OCI-LY7 (cell line): Measurements from ENCODE around the gene AGK. TPM values are rescaled to one million over a fixed set of nuclear protein-coding genes. Genes with fewer than 3 reads are reported as not detected.
"Not testable (repeated sequence)": the region's sequence is repeated elsewhere in the genome, so short reads cannot be mapped to it uniquely, and the experiment has no call there.

Source experiments
- BruUV-seq: library from RNA; stranded (reverse); fragments of 400-500 nt; replicated peaks from 2 replicates; lab custom pipeline; 2021; lab: Mats Ljungman, UMichigan
- CTCF ChIA-PET: fragments of 300-600 bp; sonication (Branson Sonifier 250); formaldehyde crosslinking; loops from one replicate; lab custom pipeline; 2022; ENCODE audit warnings: antibody characterized with exemption; ENCODE audit not compliant: unreplicated experiment; lab: Charles Lee
- POLR2A ChIA-PET: fragments of 300-600 bp; sonication (Branson Sonifier 250); formaldehyde crosslinking; loops from one replicate; lab custom pipeline; 2022; ENCODE audit warnings: antibody characterized with exemption; lab: Charles Lee
- DNase-seq: peaks from one replicate; pipeline ENCODE4 v3.0.0-alpha.2; 2015; ENCODE audit warnings: low spot score
- H2AFZ ChIP-seq: fragments of 200-600 bp; sonication (generic), shearing (Covaris generic); 2 replicates; pipeline ENCODE4 v1.6.1; 2014; ENCODE audit warnings: mild to moderate bottlenecking, antibody characterized with exemption, low read length, moderate library complexity
- H3K27ac ChIP-seq: fragments of 200-600 bp; sonication (generic); 2 replicates; pipeline ENCODE4 v1.5.1; 2014; ENCODE audit warnings: mixed run types, low read depth, mild to moderate bottlenecking, moderate library complexity, low read length, inconsistent platforms; ENCODE audit not compliant: poor library complexity, severe bottlenecking
- H3K36me3 ChIP-seq: fragments of 200-600 bp; sonication (generic); 2 replicates; pipeline ENCODE4 v1.6.1; 2014; ENCODE audit warnings: mild to moderate bottlenecking, antibody characterized with exemption, low read length, moderate library complexity, mixed read lengths; ENCODE audit not compliant: insufficient read depth
- H3K4me1 ChIP-seq: fragments of 200-600 bp; sonication (generic); 2 replicates; pipeline ENCODE4 v1.5.1; 2014; ENCODE audit warnings: mild to moderate bottlenecking, low read length; ENCODE audit not compliant: insufficient read depth, poor library complexity, severe bottlenecking
- H3K4me2 ChIP-seq: fragments of 200-600 bp; sonication (generic); 2 replicates; pipeline ENCODE4 v1.6.1; 2014; ENCODE audit warnings: mild to moderate bottlenecking, low read length
- H3K4me3 ChIP-seq: fragments of 200-600 bp; sonication (generic); 2 replicates; pipeline ENCODE4 v1.5.1; 2014; ENCODE audit warnings: mild to moderate bottlenecking, low read depth, low read length; ENCODE audit not compliant: poor library complexity, severe bottlenecking
- H3K79me2 ChIP-seq: fragments of 200-600 bp; sonication (generic); 2 replicates; pipeline ENCODE4 v1.6.1; 2016; ENCODE audit warnings: low read depth, mild to moderate bottlenecking, low read length, moderate library complexity, mixed read lengths; ENCODE audit not compliant: insufficient read depth
- H3K9me2 ChIP-seq: fragments of 200-600 bp; sonication (generic); 2 replicates; pipeline ENCODE4 v1.6.1; 2016; ENCODE audit warnings: mild to moderate bottlenecking, low read length, mixed read lengths; ENCODE audit not compliant: insufficient read depth
- H3K9me3 ChIP-seq: fragments of 200-600 bp; sonication (generic); 2 replicates; pipeline ENCODE4 v1.6.1; 2014; ENCODE audit warnings: mild to moderate bottlenecking, mixed run types, low read length, mixed read lengths
- H4K20me1 ChIP-seq: fragments of 200-600 bp; sonication (generic); 2 replicates; pipeline ENCODE4 v1.6.1; 2014; ENCODE audit warnings: mild to moderate bottlenecking, antibody characterized with exemption, low read length, moderate library complexity, mixed read lengths; ENCODE audit not compliant: insufficient read depth
- CTCF ChIP-seq: fragments of 200-600 bp; sonication (generic); conservative IDR thresholded peaks from 2 replicates; pipeline ENCODE4 v1.5.1; 2014; ENCODE audit warnings: mild to moderate bottlenecking, antibody characterized with exemption, low read length, moderate library complexity, mixed read lengths
- EZH2phosphoT487 ChIP-seq: fragments of 200-600 bp; sonication (generic); IDR thresholded peaks from 2 replicates; pipeline ENCODE4 v1.6.1; 2018; ENCODE audit warnings: low read depth, borderline replicate concordance, mild to moderate bottlenecking, mixed run types, antibody characterized with exemption, low read length, moderate library complexity, mixed read lengths
- intact Hi-C: fragments of 100-400 bp; cut with micrococcal nuclease; formaldehyde crosslinking; loops from one replicate; pipeline ENCODE4 v1.10.0; 2022; ENCODE audit not compliant: unreplicated experiment
- total RNA-seq, 2 experiments: library from RNA; depleted of rRNA in 1 of 2; stranded (reverse); fragments of >200 nt in 1 of 2; shearing (Covaris generic) in 1 of 2; gene quantifications; 2 replicates each; pipeline ENCODE4 v1.2.3, GENCODE V29; 2014 to 2022

Gene AGK
- total RNA-seq, 2 experiments from 2014 or later: 31.2 to 33.6 TPM

- no peak overlapping the region for H3K4me3 ChIP-seq
- no TSS peak for BruUV-seq
- H3K27ac ChIP-seq: no peak overlapping the region
- no peaks in the 10 kb centered on the region for H4K20me1 ChIP-seq
- no peaks in the 10 kb centered on the region for H3K9me3 ChIP-seq
- no peak overlapping the region for H2AFZ ChIP-seq
- no peaks in the 10 kb centered on the region for H3K36me3 ChIP-seq
- TF ChIP-seq EZH2phosphoT487 (no peak), CTCF (no peak)
- POLR2A ChIA-PET: no interaction called here
- H3K79me2 ChIP-seq: no peaks in the 10 kb centered on the region
- CTCF ChIA-PET: no interaction called here
- H3K4me1 ChIP-seq: no peaks in the 10 kb centered on the region
- intact Hi-C loops: no loop called here
- no peak overlapping the region for H3K4me2 ChIP-seq
- H3K9me2 ChIP-seq: no peaks in the 10 kb centered on the region
- no peak for DNase-seq
Observed at GRCh38 chr7:141686074-141686473, 134.9 kb downstream of the AGK start.

GRCh38 chr7:141686670-141687069, 135.5 kb downstream of the AGK start:
- no peaks in the 10 kb centered on the region for H3K9me3 ChIP-seq
- no peak overlapping the region for H3K4me3 ChIP-seq
- CTCF ChIA-PET: no interaction called here
- no peak overlapping the region for H2AFZ ChIP-seq
- no peaks in the 10 kb centered on the region for H3K9me2 ChIP-seq
- H3K4me2 ChIP-seq: no peak overlapping the region
- POLR2A ChIA-PET: no interaction called here
- no peaks in the 10 kb centered on the region for H3K36me3 ChIP-seq
- no TSS peak for BruUV-seq
- no peaks in the 10 kb centered on the region for H3K79me2 ChIP-seq
- no peaks in the 10 kb centered on the region for H4K20me1 ChIP-seq
- intact Hi-C loops: no loop called here
- no peak overlapping the region for H3K27ac ChIP-seq
- TF ChIP-seq CTCF: no peak
- TF ChIP-seq EZH2phosphoT487: no peak
- DNase-seq: no peak
- H3K4me1 ChIP-seq: no peaks in the 10 kb centered on the region

GRCh38 chr7:141688043-141688442, 136.8 kb downstream of the AGK start:
- CTCF ChIA-PET: no interaction called here
- H3K36me3 ChIP-seq: no peaks in the 10 kb centered on the region
- no peaks in the 10 kb centered on the region for H3K79me2 ChIP-seq
- TF ChIP-seq EZH2phosphoT487: no peak
- TF ChIP-seq CTCF: no peak
- no peaks in the 10 kb centered on the region for H3K9me3 ChIP-seq
- H3K27ac ChIP-seq: no peak overlapping the region
- no TSS peak for BruUV-seq
- no peaks in the 10 kb centered on the region for H3K4me1 ChIP-seq
- H4K20me1 ChIP-seq: no peaks in the 10 kb centered on the region
- H3K4me2 ChIP-seq: no peak overlapping the region
- intact Hi-C loops: no loop called here
- H3K4me3 ChIP-seq: no peak overlapping the region
- POLR2A ChIA-PET: interaction anchor here (0.6 to 0.7 kb wide), 2 partner anchors 26 to 548 kb away, joined by 3 read pairs; no protein-coding TSS in a partner anchor
- no peaks in the 10 kb centered on the region for H3K9me2 ChIP-seq
- DNase-seq: no peak
- H2AFZ ChIP-seq: no peak overlapping the region

- POLR2A ChIA-PET, DNase-seq, H3K79me2 ChIP-seq, CTCF ChIA-PET, H2AFZ ChIP-seq, H3K9me3 ChIP-seq, H4K20me1 ChIP-seq, H3K4me2 ChIP-seq, H3K4me3 ChIP-seq, intact Hi-C loops, H3K36me3 ChIP-seq, H3K4me1 ChIP-seq, H3K9me2 ChIP-seq, BruUV-seq, H3K27ac ChIP-seq: not testable (repeated sequence)
Observed at GRCh38 chr7:141689072-141689825, 138.0 kb downstream of the AGK start.
